GM19468 (cell line): ENCODE results near the gene NEK5.
A peak's percentile ranks its signal among the peaks of the same experiment; 100 is the strongest.

Experiments used
- ATAC-seq: cut with Tn5 transposase; IDR thresholded peaks from one replicate; pipeline ENCODE4 v1.9.1; 2021; ENCODE audit warnings: mild to moderate bottlenecking, moderate library complexity, moderate number of reproducible peaks; ENCODE audit not compliant: unreplicated experiment; ENCODE audit errors: extremely low read depth

The NEK5 gene

DNA sequence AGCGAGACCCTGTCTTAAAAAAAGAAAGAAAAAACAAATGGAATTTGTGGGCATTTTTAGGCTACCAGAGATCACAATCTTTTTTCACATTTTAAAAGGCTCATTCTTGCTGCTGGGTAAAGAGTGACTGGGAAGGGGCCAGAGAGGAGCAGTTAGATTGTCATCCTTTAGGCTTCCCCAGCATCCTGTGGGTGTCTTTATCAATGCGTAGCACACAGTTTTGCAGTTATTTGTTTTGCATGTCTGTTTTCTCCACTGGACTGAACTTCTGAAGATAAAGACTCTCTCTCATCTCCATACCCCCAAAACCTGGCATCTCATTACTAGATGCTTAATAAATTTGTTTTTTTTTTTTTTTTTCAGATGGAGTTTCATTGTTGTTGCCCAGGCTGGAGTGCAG is 106.5 kb downstream of the NEK5 start:
- ATAC-seq = no peak

DNA sequence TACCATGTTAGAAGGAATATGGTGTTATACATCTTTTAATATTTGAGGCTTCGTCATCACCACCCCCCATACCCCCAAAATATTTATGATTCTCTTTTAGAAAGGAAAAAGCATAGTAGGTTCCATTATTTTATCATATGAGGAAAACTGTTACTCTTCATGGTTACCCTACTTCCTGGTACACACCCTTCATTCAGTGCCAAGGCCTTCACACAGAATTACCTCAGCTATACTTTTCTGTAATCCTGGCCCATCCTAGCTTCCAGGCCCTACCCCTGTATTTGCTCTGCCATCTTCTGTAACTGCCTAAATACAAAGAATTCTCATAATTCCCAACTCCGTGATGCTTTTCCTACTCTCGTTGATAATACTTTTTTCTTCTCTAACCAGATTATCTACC is 108.7 kb downstream of the NEK5 start:
- no peak for ATAC-seq

DNA sequence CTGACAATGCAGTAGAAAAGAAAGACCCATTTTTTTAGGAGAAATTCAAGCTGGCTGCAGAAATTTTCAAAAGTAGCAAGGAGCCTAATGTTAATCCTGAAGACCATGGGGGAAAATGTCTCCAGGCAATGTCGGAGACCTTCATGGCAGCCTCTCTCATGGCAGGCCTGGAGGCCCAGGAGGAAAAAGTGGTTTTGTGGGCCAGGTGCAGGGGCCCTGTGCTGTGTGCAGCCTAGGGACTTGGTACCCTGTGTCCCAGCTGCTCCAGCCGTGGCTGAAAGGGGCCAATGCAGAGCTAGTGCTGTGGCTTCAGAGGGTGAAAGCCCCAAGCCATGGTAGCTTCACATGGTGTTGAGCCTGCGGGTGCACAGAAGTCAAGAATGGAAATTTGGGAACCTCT is 112.6 kb downstream of the NEK5 start:
- no peak for ATAC-seq

DNA sequence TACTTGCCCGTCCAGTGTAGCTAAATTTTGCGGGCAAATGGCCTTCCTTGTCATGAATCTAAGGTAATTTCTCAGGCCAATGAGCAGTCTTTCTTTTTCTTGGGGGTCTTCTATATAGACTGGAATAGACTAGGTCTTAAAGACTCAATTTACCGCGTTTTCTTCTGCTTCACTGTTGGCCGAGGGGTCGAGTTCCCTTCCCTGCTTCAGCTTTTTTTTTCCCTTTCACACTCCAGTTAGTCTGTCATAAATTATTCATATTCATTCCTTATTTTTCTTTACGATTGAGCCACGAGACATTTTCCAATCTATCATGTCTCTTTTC is 116.4 kb downstream of the NEK5 start:
- ATAC-seq = no peak

DNA sequence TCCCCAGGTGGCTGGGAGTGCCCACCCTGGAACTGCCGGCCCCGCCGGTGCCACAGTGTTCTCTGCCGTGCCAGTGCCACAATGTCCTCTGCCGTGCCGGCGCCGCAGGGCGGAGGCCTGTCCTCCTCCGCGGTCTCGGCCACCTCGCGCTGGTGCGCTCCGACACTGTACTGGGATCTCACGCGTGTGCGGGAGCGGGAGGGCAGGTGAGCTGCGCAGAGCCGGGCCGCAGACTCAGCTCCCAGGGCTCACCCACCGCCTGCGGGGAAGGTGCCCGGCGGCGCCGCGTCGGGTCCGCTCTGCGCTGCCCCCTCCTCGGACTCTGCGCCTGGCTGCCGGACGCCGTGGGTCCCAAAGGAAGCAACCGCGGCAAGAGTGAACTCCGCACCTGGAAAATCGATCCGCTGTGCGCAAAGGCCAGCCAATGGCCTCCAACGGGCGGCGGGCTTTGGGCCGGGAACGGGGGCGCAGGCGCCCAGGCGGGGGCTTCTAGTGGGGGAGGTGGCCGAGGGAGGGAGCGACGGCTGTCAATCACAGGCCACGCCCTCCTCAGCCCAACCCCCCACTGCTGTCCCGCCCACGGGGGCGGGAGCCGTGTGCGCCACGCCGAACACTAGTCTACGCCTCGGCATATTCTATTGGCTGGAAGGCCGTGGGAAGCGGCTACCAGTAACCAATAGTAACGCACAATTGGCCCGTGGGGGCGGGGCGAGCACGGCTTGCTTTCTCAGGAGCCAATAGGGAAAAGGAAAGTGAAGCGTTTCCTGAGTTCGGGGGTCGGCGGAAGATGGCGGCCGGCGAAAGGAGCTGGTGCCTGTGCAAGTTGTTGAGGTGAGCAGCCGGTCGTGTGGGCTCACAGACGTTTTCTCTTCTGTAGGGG is 117.0 kb downstream of the NEK5 start, which contains the start of gene ALG11:
Gene ALG11, plus strand, starts transcription at position 767 of the 880 bp plus-strand sequence. Its CDS starts 21 bp downstream, at position 788.
- ATAC-seq = peak; percentile 98

DNA sequence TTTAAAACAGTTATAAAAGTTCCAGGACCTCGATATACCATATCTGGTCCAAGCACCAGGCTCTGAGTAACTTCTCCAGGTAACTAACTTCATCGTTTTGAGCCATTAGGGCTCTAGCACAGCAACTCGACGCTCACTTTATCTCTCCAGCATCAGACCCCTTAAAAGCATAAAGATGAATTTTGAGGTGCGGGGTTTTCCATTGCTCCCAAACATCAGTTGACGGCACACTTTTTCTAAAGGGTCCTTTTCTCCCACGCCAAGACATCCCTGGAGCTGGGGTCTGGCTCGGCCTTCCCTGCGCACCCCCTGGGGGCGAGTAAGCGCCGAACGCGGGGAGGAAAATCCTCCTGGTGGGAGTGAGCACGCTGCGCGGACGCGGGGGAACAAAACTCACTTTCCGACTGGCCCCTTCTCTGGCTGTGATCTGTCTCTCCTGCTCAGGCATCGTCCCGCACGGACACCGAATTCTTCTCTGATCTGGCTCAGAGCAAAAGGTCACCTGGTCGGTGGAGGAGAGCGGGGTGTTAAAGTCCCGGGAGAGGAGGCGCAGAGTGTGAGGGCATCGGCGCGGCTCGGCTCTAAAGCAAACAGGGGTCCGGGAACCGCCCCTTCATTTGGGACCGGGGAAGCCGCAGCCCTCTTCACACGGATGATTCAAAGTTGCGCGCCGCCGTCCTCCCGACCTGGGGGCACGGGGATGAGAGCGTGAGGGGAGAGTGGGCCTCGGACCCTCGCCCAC is 117.8 kb downstream of the NEK5 start, which contains the start of gene ATP7B:
Gene ATP7B, minus strand, starts transcription at position 561 of the 742 bp plus-strand sequence. Its CDS starts 113 bp downstream, at position 448.
- no peak for ATAC-seq

DNA sequence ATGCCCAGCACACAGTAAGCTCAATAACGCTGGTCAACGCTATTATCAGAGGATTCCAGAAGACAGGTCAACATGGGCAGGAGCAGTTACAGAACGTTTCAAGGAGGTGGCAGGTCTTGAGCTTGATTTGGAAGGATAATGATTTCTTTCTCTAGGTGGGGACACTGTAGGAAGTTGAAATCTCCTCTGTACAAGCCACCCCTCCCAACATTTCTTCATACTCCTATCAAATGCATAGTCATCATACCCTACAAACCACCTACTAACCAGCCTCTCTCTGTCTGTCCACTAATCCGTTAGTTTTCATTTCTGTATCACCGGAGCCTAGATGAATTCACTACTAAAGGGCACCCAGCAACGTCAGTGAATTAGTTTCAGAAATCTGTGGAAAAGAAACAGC is 118.9 kb downstream of the NEK5 start:
- no peak for ATAC-seq

DNA sequence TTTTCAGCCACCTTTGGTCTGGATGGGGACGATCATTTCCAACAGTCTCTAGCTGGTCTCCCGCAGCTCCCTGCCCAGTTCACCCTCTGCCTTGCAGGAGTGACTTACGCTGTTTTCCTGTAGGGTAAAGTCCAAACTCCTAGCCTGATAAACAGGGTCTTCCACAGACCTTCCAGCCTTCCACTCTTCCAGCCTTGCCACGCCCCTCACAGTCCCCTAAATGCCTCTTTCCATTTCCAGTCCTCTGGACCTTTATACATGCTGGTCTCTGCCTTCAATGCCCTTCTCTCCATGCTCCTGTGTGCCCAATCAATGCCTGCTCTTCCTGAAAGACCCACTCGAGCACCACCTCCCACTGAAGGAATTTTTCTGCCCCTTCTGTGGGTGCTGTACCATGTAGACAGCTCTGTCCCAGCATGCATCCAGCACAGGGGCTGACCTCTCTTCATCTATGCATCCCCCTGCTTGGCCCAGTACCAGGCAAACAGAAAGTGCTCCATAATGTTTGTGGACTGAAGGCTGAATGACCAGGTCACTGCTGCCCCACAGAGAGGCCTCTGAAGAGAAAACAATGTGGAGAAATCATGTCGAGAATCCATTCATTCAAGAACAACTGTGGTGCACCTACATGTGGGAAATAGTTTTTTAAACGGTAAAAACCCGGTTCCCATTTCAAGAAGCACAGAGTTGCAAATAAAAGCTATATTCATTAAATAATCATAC is 122.2 kb downstream of the NEK5 start:
- no peak for ATAC-seq

DNA sequence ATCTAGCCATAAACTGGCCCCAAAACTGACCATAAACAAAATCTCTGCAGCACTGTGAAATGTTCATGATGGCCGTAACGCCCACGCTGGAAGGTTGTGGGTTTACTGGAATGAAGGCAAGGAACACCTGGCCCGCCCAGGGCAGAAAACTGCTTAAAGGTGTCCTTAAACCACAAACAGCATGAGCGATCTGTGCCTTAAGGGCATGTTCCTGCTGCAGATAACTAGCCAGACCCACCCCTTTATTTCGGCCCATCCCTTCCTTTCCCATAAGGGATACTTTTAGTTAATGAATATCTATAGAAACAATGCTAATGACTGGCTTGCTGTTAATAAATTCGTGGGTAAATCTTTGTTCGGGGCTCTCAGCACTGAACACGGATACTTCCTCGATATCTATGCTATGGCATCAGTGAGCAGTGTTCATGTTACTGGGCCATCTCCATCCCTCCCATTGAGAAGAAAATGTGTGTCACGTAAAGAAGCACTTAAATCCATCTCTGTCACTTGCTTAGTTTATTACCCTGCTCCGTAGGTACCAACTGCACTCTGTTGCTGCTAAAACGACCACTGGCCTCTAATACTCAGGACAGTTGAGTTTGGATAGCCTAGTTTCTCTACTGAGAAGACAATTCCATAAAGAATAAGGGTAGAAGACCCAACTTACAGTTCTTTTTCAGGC is 122.9 kb downstream of the NEK5 start:
- ATAC-seq = no peak

DNA sequence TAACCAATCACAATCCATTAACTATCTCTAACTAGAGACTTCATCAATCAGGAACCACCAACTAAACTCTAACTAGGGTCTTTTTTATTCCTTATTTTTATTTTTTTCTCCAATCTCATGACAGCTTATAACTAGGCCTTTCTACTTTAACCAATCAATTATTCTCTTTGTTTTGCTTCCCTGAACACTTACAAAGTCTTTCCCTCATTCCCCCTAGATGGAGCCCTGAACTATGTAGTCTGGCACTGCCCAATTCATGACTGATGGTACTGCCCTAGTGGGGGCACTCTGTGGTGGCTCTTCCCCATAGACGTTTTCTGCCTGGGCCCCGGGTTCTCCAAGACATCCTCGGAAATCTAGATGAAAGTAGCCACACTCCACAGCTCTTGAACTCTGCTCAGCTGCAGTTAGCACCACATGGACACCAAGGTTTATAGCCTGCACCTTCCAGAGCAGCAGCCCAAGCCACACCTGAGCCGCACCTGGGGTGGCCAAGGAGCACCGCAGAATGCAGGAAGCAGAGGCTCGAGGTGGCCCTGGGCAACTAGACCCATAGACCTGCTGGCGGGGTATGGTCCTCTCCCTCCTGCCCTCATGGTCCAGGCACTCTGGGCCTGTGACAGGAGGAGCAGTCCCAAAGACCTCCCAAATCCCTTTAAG is 124.2 kb downstream of the NEK5 start:
- ATAC-seq = no peak

DNA sequence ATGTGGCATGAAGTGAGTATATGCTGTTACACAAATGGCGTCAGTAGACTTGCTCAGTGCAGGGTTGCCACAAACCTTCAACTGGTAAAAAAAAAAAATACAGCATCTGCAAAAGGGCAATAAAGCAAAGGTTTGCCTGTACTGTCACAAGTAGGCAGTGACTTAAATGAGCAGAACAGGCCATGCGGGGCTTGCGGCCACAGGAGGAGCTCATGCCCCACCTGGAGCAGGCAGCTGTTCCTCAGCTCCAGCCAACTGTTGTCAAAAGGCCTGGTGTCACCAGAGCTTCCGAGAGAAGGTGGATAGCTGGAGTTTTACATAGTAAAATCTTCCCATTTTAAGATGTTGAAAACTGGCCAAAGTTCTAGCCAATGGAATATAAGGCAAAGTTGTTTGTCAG is 125.3 kb downstream of the NEK5 start:
- ATAC-seq = no peak

DNA sequence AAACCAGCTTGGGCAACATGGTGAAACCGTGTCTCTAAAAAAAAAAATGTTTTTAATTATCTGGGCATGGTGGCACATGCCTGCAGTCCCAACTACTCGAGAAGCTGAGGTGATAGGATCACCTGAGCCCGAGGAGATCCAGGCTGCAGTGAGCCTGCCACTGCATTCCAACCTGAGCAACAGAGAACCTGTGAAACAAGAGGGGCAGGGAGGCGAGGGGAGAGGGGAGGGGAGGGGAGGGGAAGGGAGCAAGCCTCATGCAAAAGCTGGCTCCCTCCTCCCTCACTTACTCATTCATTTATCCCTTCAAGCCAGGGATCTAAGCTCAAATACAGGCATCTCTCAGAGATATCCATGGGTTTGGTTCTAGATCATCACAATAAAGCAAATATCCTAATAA is 126.5 kb downstream of the NEK5 start:
- no peak for ATAC-seq

DNA sequence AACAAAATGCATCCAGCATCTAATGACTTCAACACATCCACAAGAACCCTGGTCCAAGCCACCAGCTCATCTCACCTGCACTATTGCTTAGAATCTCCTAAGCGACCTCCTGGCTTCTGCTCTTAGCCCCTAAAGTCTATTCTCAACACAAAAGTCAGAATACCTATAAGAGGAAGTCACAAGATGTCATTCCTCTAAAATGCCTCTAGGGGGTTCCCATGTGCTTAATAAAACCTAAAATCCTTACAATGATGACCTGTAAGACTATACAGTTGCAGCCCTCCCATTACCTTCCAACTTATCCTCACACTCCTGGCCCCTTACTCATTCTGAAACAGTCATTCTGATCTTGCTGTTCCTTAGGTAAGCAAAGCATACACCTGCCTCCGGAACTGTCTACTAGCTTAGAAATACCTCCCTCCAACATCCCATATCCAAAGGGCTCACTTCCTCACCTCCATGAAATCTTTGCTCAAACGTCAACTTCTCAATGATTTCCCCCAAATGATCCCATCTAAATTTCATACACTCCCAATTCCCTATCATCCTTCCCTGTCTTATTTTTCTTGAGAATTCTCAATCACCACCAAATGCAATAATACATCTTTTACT is 127.6 kb downstream of the NEK5 start:
- no peak for ATAC-seq

DNA sequence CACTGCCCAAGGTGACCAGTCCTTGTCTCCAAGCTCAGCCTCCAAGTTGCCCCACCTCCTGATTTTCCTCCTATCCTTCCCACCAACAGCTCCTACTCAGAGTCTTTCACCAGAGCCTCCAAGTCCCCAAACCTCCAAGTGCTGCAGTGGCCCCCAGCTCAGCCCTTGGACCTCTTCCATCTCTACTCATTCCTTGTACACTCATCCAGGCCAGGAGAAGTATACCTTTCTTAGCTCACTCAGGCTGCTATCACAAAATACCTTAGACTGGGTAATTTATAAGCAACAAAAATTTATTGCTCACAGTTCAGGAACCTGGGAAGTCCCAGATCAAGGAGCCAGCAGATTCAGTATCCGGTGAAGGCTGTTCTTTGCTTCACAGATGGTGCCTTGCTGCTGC is 129.0 kb downstream of the NEK5 start:
- ATAC-seq = no peak

DNA sequence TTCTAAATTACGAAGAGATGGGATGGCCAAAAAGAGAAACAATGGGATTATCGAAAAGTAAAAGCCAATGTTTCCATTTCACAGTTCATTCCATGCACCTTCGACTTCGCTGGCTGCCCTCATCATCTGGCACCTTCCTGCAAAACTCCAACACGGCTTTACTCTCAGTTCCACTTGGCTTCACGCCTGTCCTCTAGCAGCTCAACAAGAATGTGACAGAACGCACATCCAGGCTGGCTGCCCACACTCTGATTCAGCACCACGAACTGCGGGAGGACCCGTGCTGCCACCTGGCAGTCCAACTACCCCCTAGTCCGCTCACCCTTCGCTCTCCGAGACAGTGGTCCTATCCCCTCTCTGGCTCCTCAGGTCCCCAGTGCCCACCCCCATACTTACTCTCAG is 129.4 kb downstream of the NEK5 start:
- no peak for ATAC-seq

DNA sequence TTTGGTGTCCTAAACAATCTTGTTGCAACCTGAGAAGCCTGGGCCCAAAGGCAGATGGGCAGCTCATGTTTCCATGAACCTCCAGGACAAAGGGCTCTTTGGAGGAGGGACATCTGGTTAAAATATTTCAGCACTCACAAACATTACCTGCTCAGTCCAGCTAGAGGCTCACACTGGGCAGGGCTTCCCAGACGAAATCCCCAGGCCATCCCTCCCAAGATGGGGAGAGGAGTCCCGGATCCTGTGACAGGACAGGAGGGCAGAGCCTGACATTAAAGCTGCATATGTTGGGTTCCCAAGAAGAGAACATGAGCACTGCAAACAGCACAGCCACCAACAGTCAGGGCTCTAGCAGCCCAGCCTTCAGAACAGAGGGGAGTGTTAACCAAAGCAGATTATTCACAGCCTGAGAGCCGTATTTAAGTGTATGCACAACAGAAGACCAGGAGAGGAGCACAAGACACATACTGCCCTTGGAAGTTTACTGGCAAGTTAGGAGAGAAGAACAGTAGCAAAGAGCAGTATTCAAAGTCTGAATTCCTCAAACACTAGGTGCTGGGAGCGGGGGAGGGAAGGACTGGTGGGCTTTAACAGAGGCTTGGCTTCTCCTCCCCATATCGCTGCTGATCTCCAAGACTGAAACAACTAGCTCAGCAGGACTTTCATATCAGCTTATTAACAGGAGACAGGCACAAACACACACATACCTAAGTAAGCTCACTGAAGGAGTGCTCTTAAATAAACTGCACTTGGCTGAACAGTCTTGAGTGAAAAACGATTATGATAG is 130.0 kb downstream of the NEK5 start:
- no peak for ATAC-seq

DNA sequence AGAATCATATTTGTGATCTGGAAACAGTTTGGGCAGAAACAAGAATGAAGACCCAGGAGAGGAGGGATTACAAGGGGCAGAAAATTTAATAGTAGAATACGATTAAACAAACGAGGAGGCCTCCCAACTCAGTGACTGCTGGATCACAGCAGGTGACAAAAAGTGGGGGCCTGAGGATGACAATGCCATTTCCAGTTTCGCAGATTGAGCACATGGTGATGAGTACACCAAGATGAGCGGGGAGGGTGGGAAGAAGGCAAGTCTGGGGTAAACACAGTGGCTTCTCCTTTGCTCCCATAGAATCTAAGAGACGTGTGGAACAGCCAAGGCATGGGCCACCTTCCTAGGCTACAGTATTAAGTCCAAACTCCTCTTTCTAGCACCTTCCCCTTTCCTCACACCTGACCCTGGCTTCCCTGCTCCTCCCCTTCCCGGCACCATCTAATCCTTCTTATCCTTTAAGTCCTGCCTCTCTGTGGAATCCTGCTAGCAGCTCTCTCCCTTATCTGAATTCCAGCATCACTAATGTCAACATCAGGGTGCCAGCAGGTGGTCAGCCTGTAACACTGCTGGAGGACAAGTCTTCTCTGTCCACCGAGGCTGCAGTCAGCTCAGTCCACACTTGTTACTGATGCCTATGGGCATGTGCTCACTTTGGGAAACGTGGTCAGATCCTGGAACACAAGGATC is 131.1 kb downstream of the NEK5 start:
- no peak for ATAC-seq

DNA sequence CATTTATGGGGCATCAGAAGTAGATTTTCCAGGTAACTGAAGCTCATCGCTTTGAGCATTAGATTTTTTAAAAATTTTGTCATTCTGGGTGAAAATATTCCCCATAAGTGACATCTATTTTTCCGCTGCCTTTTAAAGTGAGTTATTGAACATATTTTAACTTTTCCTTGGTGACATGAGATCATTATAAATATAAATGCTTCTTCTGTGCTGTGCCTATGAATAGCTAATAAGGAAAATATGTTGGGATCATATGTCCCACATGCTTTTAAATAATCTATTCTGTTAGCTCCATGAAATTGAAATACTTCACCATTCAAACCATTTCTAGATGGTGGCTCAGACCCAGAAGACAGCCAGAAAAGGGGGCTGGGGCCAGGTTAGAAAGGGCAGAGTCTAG is 131.7 kb downstream of the NEK5 start:
- no peak for ATAC-seq
